ENCODE data around the gene COL20A1. TPM values are rescaled to one million over a fixed set of nuclear protein-coding genes. Genes with fewer than 3 reads are reported as not detected.

The COL20A1 gene
- polyA plus RNA-seq, 2 donors: not detected

GRCh38 chr20:63359937-63360849, 67.2 kb downstream of the COL20A1 start:
- Histone ChIP-seq H3K36me3 (ENCODE audit: control insufficient read depth in 2 of 2, insufficient read depth in 2 of 2, low read length in 1 of 2) (no peaks in the 10 kb centered on the region), H3K4me3 (ENCODE audit: low read depth in 1 of 2, low read length in 2 of 2) (no peak overlapping the region), H3K27me3 (ENCODE audit: control insufficient read depth in 1 of 2, insufficient read depth in 2 of 2, low read length in 2 of 2) (peaks cover 0 to 12% of the 10 kb centered on the region in 2 donors), H3K4me1 (ENCODE audit: control insufficient read depth in 2 of 2, insufficient read depth in 2 of 2, low read length in 1 of 2) (peaks cover 0 to 3% of the 10 kb centered on the region in 2 donors), H3K27ac (ENCODE audit: low read depth in 2 of 2, low read length in 1 of 2) (no peak overlapping the region), H3K9me3 (ENCODE audit: control insufficient read depth in 2 of 2, insufficient read depth in 1 of 2, low read depth in 1 of 2, low read length in 1 of 2) (peaks cover 0 to 2% of the 10 kb centered on the region in 2 donors)
- WGBS, 2 donors: 23% methylated on average over 36 to 38 of the region's 38 CpGs

- peaks cover 0 to 3% of the 10 kb centered on the region in 2 donors for H3K4me1 ChIP-seq (ENCODE audit: control insufficient read depth in 2 of 2, insufficient read depth in 2 of 2, low read length in 1 of 2)
- 3 to 6% methylated on average over 39 to 75 of the region's 79 CpGs for WGBS, 2 donors
- no peak within 1 kb of the TSS for H3K27ac ChIP-seq (ENCODE audit: low read depth in 2 of 2, low read length in 1 of 2)
- H3K27me3 ChIP-seq (ENCODE audit: control insufficient read depth in 1 of 2, insufficient read depth in 2 of 2, low read length in 2 of 2): peaks cover 0 to 12% of the 10 kb centered on the region in 2 donors
- H3K36me3 ChIP-seq (ENCODE audit: control insufficient read depth in 2 of 2, insufficient read depth in 2 of 2, low read length in 1 of 2): no peaks in the 10 kb centered on the region
- no peak within 1 kb of the TSS for H3K4me3 ChIP-seq (ENCODE audit: low read depth in 1 of 2, low read length in 2 of 2)
- peaks cover 0 to 2% of the 10 kb centered on the region in 2 donors for H3K9me3 ChIP-seq (ENCODE audit: control insufficient read depth in 2 of 2, insufficient read depth in 1 of 2, low read depth in 1 of 2, low read length in 1 of 2)
These were observed 68.0 kb downstream of the COL20A1 start, which contains the start of gene CHRNA4 for GRCh38 chr20:63360850-63361518. Gene CHRNA4 (minus strand): TSS chr20:63361349. CDS start chr20:63361165, 184 bp downstream.

- 11% methylated on average over 46 to 50 of the region's 50 CpGs for WGBS, 2 donors
- no peak overlapping the region for H3K27ac ChIP-seq (ENCODE audit: low read depth in 2 of 2, low read length in 1 of 2)
- peaks cover 0 to 3% of the 10 kb centered on the region in 2 donors for H3K4me1 ChIP-seq (ENCODE audit: control insufficient read depth in 2 of 2, insufficient read depth in 2 of 2, low read length in 1 of 2)
- peaks cover 0 to 2% of the 10 kb centered on the region in 2 donors for H3K9me3 ChIP-seq (ENCODE audit: control insufficient read depth in 2 of 2, insufficient read depth in 1 of 2, low read depth in 1 of 2, low read length in 1 of 2)
- H3K4me3 ChIP-seq (ENCODE audit: low read depth in 1 of 2, low read length in 2 of 2): no peak overlapping the region
- H3K27me3 ChIP-seq (ENCODE audit: control insufficient read depth in 1 of 2, insufficient read depth in 2 of 2, low read length in 2 of 2): peaks cover 0 to 12% of the 10 kb centered on the region in 2 donors
- no peaks in the 10 kb centered on the region for H3K36me3 ChIP-seq (ENCODE audit: control insufficient read depth in 2 of 2, insufficient read depth in 2 of 2, low read length in 1 of 2)
These were observed 68.8 kb downstream of the COL20A1 start for GRCh38 chr20:63361519-63362435.

GRCh38 chr20:63362436-63363009, 69.5 kb downstream of the COL20A1 start:
- no peak overlapping the region for H3K4me3 ChIP-seq (ENCODE audit: low read depth in 1 of 2, low read length in 2 of 2)
- peaks cover 0 to 3% of the 10 kb centered on the region in 2 donors for H3K4me1 ChIP-seq (ENCODE audit: control insufficient read depth in 2 of 2, insufficient read depth in 2 of 2, low read length in 1 of 2)
- H3K36me3 ChIP-seq (ENCODE audit: control insufficient read depth in 2 of 2, insufficient read depth in 2 of 2, low read length in 1 of 2): no peaks in the 10 kb centered on the region
- WGBS, 2 donors: 63% methylated on average over 16 of the region's 16 CpGs
- peaks cover 0 to 12% of the 10 kb centered on the region in 2 donors for H3K27me3 ChIP-seq (ENCODE audit: control insufficient read depth in 1 of 2, insufficient read depth in 2 of 2, low read length in 2 of 2)
- no peak overlapping the region for H3K27ac ChIP-seq (ENCODE audit: low read depth in 2 of 2, low read length in 1 of 2)
- H3K9me3 ChIP-seq (ENCODE audit: control insufficient read depth in 2 of 2, insufficient read depth in 1 of 2, low read depth in 1 of 2, low read length in 1 of 2): peaks cover 0 to 2% of the 10 kb centered on the region in 2 donors

- Histone ChIP-seq H3K9me3 (ENCODE audit: control insufficient read depth in 2 of 2, insufficient read depth in 1 of 2, low read depth in 1 of 2, low read length in 1 of 2) (peaks cover 0 to 2% of the 10 kb centered on the region in 2 donors), H3K4me3 (ENCODE audit: low read depth in 1 of 2, low read length in 2 of 2) (no peak overlapping the region), H3K4me1 (ENCODE audit: control insufficient read depth in 2 of 2, insufficient read depth in 2 of 2, low read length in 1 of 2) (peaks cover 0 to 3% of the 10 kb centered on the region in 2 donors), H3K27me3 (ENCODE audit: control insufficient read depth in 1 of 2, insufficient read depth in 2 of 2, low read length in 2 of 2) (peaks cover 0 to 12% of the 10 kb centered on the region in 2 donors), H3K36me3 (ENCODE audit: control insufficient read depth in 2 of 2, insufficient read depth in 2 of 2, low read length in 1 of 2) (no peaks in the 10 kb centered on the region), H3K27ac (ENCODE audit: low read depth in 2 of 2, low read length in 1 of 2) (no peak overlapping the region)
- 60 to 61% methylated on average over 23 of the region's 23 CpGs for WGBS, 2 donors
These were observed 70.3 kb downstream of the COL20A1 start for GRCh38 chr20:63363013-63363957.

GRCh38 chr20:63363981-63364561, 71.1 kb downstream of the COL20A1 start:
- Histone ChIP-seq H3K27ac (ENCODE audit: low read depth in 2 of 2, low read length in 1 of 2) (no peak overlapping the region), H3K27me3 (ENCODE audit: control insufficient read depth in 1 of 2, insufficient read depth in 2 of 2, low read length in 2 of 2) (peaks cover 0 to 9% of the 10 kb centered on the region in 2 donors), H3K4me1 (ENCODE audit: control insufficient read depth in 2 of 2, insufficient read depth in 2 of 2, low read length in 1 of 2) (peaks cover 0 to 3% of the 10 kb centered on the region in 2 donors), H3K36me3 (ENCODE audit: control insufficient read depth in 2 of 2, insufficient read depth in 2 of 2, low read length in 1 of 2) (no peaks in the 10 kb centered on the region), H3K9me3 (ENCODE audit: control insufficient read depth in 2 of 2, insufficient read depth in 1 of 2, low read depth in 1 of 2, low read length in 1 of 2) (peaks cover 0 to 2% of the 10 kb centered on the region in 2 donors), H3K4me3 (ENCODE audit: low read depth in 1 of 2, low read length in 2 of 2) (no peak overlapping the region)
- WGBS, 2 donors: 71 to 78% methylated on average over 19 of the region's 19 CpGs

GRCh38 chr20:63364801-63365585, 72.0 kb downstream of the COL20A1 start:
- Histone ChIP-seq H3K36me3 (ENCODE audit: control insufficient read depth in 2 of 2, insufficient read depth in 2 of 2, low read length in 1 of 2) (no peaks in the 10 kb centered on the region), H3K27ac (ENCODE audit: low read depth in 2 of 2, low read length in 1 of 2) (no peak overlapping the region), H3K4me1 (ENCODE audit: control insufficient read depth in 2 of 2, insufficient read depth in 2 of 2, low read length in 1 of 2) (peaks cover 0 to 3% of the 10 kb centered on the region in 2 donors), H3K4me3 (ENCODE audit: low read depth in 1 of 2, low read length in 2 of 2) (no peak overlapping the region), H3K27me3 (ENCODE audit: control insufficient read depth in 1 of 2, insufficient read depth in 2 of 2, low read length in 2 of 2) (peaks cover 0 to 9% of the 10 kb centered on the region in 2 donors), H3K9me3 (ENCODE audit: control insufficient read depth in 2 of 2, insufficient read depth in 1 of 2, low read depth in 1 of 2, low read length in 1 of 2) (peaks cover 0 to 2% of the 10 kb centered on the region in 2 donors)
- 66 to 69% methylated on average over 18 to 20 of the region's 20 CpGs for WGBS, 2 donors

Data from esophagus (tissue), 2 donors.